WTC11 (cell line): Measurements from ENCODE around the gene MAFB. TPM values are rescaled to one million over a fixed set of nuclear protein-coding genes. Genes with fewer than 3 reads are reported as not detected.
A peak's percentile ranks its signal among the peaks of the same experiment; 100 is the strongest.

ENCODE experiments used
- ATAC-seq: fragments of 200-7000 bp; cut with Tn5 transposase; 2 replicates; pipeline ENCODE4 v1.10.0; 2021; ENCODE audit warnings: mild to moderate bottlenecking, moderate library complexity
- CTCF ChIA-PET: fragments of 300-600 bp; sonication (Branson Sonifier 250); formaldehyde crosslinking; loops from one replicate; lab custom pipeline; 2021; ENCODE audit warnings: antibody characterized with exemption; lab: Charles Lee
- POLR2A ChIA-PET: fragments of 350-600 bp; sonication (Branson Sonifier 250); formaldehyde crosslinking; loops from one replicate; lab custom pipeline; 2021; ENCODE audit warnings: antibody characterized with exemption; lab: Charles Lee
- DNase-seq: peaks from one replicate; pipeline ENCODE4 v3.0.0; 2021; ENCODE audit warnings: low spot score
- H3K27ac Mint-ChIP-seq: 2 replicates; pipeline ENCODE4 v1.8.0; 2021; ENCODE audit warnings: mixed read lengths
- H3K27me3 Mint-ChIP-seq: 2 replicates; pipeline ENCODE4 v1.8.0; 2021; ENCODE audit warnings: low read depth, mild to moderate bottlenecking, moderate library complexity, mixed read lengths
- H3K36me3 Mint-ChIP-seq: 2 replicates; pipeline ENCODE4 v1.8.0; 2021; ENCODE audit warnings: mixed read lengths
- H3K4me1 Mint-ChIP-seq: 2 replicates; pipeline ENCODE4 v1.8.0; 2022; ENCODE audit warnings: mixed read lengths
- H3K4me3 Mint-ChIP-seq: 2 replicates; pipeline ENCODE4 v1.8.0; 2021; ENCODE audit warnings: mild to moderate bottlenecking, moderate library complexity, mixed read lengths
- H3K9me3 Mint-ChIP-seq: 2 replicates; pipeline ENCODE4 v1.8.0; 2021; ENCODE audit warnings: mixed read lengths
- AR ChIP-seq: fragments of 250-450 bp; sonication (Bioruptor Pico); IDR thresholded peaks from 2 replicates; pipeline ENCODE4 v1.9.0; 2021; ENCODE audit warnings: mild to moderate bottlenecking
- ATF2 ChIP-seq: sonication (generic); formaldehyde crosslinking; IDR thresholded peaks from 2 replicates; pipeline ENCODE4 v1.8.1; 2022; ENCODE audit warnings: low read depth, missing genetic modification reagents, borderline replicate concordance
- E2F5 ChIP-seq: sonication (generic); formaldehyde crosslinking; IDR thresholded peaks from 2 replicates; pipeline ENCODE4 v1.8.1; 2022; ENCODE audit warnings: mild to moderate bottlenecking, moderate library complexity, missing genetic modification reagents
- FOXP4 ChIP-seq: sonication (generic); formaldehyde crosslinking; IDR thresholded peaks from 2 replicates; pipeline ENCODE4 v1.8.0; 2022; ENCODE audit warnings: mild to moderate bottlenecking, missing genetic modification reagents
- IRF2 ChIP-seq: sonication (generic); formaldehyde crosslinking; IDR thresholded peaks from 2 replicates; pipeline ENCODE4 v1.8.0; 2022; ENCODE audit warnings: low read depth, missing genetic modification reagents, borderline replicate concordance
- JUN ChIP-seq: sonication (generic); formaldehyde crosslinking; IDR thresholded peaks from 2 replicates; pipeline ENCODE4 v1.8.0; 2023; ENCODE audit warnings: mild to moderate bottlenecking, missing genetic modification reagents
- NR2C2 ChIP-seq: sonication (generic); formaldehyde crosslinking; IDR thresholded peaks from 2 replicates; pipeline ENCODE4 v1.8.0; 2022; ENCODE audit warnings: mild to moderate bottlenecking, missing genetic modification reagents
- OVOL2 ChIP-seq: fragments of 250-450 bp; sonication (Bioruptor Pico); IDR thresholded peaks from 2 replicates; pipeline ENCODE4 v1.9.0; 2021; ENCODE audit warnings: mild to moderate bottlenecking, borderline replicate concordance
- PRDM15 ChIP-seq: sonication (generic); formaldehyde crosslinking; IDR thresholded peaks from 2 replicates; pipeline ENCODE4 v1.8.0; 2022; ENCODE audit warnings: missing genetic modification reagents
- PRRX2 ChIP-seq: fragments of 250-450 bp; sonication (Bioruptor Pico); IDR thresholded peaks from 2 replicates; pipeline ENCODE4 v1.8.0; 2021; ENCODE audit warnings: mild to moderate bottlenecking
- TEAD4 ChIP-seq: sonication (generic); formaldehyde crosslinking; IDR thresholded peaks from 2 replicates; pipeline ENCODE4 v1.8.0; 2022; ENCODE audit warnings: mild to moderate bottlenecking, missing genetic modification reagents
- ZNF232 ChIP-seq: sonication (generic); formaldehyde crosslinking; IDR thresholded peaks from 2 replicates; pipeline ENCODE4 v1.8.0; 2022; ENCODE audit warnings: mild to moderate bottlenecking, missing genetic modification reagents
- ZNF532 ChIP-seq: fragments of 250-450 bp; sonication (Bioruptor Pico); IDR thresholded peaks from 2 replicates; pipeline ENCODE4 v1.9.0; 2021; ENCODE audit warnings: mild to moderate bottlenecking, borderline replicate concordance
- total RNA-seq: library from RNA; stranded (reverse); gene quantifications from 3 replicates; pipeline ENCODE4 v1.2.3, GENCODE V29; 2021
- TF ChIP-seq, protein P1 (sequence below): fragments of 250-450 bp; sonication (Bioruptor Pico); IDR thresholded peaks from 2 replicates; pipeline ENCODE4 v1.9.0; 2021; ENCODE audit warnings: mild to moderate bottlenecking
- TF ChIP-seq, protein P2 (sequence below): fragments of 250-450 bp; sonication (Bioruptor Pico); IDR thresholded peaks from 2 replicates; pipeline ENCODE4 v1.9.0; 2021; ENCODE audit warnings: moderate library complexity, mild to moderate bottlenecking, inconsistent platforms, borderline replicate concordance
- TF ChIP-seq, protein P3 (sequence below): sonication (generic); formaldehyde crosslinking; IDR thresholded peaks from 2 replicates; pipeline ENCODE4 v1.8.1; 2022; ENCODE audit warnings: missing genetic modification reagents, borderline replicate concordance

The MAFB gene
- total RNA-seq, 1 experiment from 2014 or later, result 5.3 TPM

- no peak for TF ChIP-seq E2F5 (CRISPR knock-in tag)
- TF ChIP-seq ZNF232, result no peak
- no peak for TF ChIP-seq OVOL2
- no peak for TF ChIP-seq PRRX2
- no peak for TF ChIP-seq ATF2 (CRISPR knock-in tag)
- no peak for TF ChIP-seq PRDM15
- TF ChIP-seq IRF2, result no peak
- TF ChIP-seq, all 79 proteins: peak for 0
Observed at GRCh38 chr20:40675599-40676221, 13.3 kb downstream of the MAFB start (continued).

DNA sequence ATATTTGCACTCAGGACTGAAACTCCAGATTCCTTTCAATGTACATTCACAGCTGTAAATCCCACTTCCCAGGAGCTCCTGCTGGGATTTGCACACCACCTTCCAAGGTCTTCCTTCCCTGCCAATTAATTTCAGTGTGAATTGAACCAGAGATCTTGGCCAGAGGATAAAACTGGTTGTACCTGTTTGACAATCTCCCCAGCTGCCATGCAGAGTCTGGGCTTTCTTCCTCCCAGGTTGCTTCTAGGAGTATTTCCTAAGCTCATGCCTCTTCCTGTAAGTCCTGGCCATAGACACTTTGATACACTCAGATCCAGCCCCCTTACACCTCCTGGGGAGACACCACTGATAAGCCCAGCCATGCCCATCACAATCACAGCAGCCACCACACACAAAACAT lies 15.6 kb downstream of the MAFB start:
- H3K27me3 Mint-ChIP-seq, result peaks cover 14% of the 10 kb centered on the region
- H3K36me3 Mint-ChIP-seq, result no peaks in the 10 kb centered on the region
- ChIA-PET CTCF (interaction anchor here (0.7 kb wide), 1 partner anchor 68 kb away, joined by 3 read pairs; no protein-coding TSS in a partner anchor), POLR2A (interaction anchor here (1.1 kb wide), 1 partner anchor 16 kb away, joined by 7 read pairs; the partner anchor contains the start of gene MAFB)
- H3K27ac Mint-ChIP-seq, result no peak overlapping the region
- H3K4me3 Mint-ChIP-seq, result no peak overlapping the region
- ATAC-seq (peak; percentile 60), DNase-seq (no peak)
- peaks cover 5% of the 10 kb centered on the region for H3K9me3 Mint-ChIP-seq
- peaks cover 16% of the 10 kb centered on the region for H3K4me1 Mint-ChIP-seq
- TF ChIP-seq ZNF532 (CRISPR knock-in tag), result no peak
- TF ChIP-seq, protein P1, sequence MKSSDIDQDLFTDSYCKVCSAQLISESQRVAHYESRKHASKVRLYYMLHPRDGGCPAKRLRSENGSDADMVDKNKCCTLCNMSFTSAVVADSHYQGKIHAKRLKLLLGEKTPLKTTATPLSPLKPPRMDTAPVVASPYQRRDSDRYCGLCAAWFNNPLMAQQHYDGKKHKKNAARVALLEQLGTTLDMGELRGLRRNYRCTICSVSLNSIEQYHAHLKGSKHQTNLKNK (CRISPR knock-in tag), result no peak
- no peak for TF ChIP-seq JUN (CRISPR knock-in tag)
- TF ChIP-seq NR2C2, result no peak
- TF ChIP-seq, protein P2, sequence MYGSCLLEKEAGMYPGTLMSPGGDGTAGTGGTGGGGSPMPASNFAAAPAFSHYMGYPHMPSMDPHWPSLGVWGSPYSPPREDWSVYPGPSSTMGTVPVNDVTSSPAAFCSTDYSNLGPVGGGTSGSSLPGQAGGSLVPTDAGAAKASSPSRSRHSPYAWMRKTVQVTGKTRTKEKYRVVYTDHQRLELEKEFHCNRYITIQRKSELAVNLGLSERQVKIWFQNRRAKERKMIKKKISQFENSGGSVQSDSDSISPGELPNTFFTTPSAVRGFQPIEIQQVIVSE (CRISPR knock-in tag), result no peak
- no peak for TF ChIP-seq FOXP4 (CRISPR knock-in tag)
- TF ChIP-seq TEAD4, result no peak
- TF ChIP-seq, protein P3, sequence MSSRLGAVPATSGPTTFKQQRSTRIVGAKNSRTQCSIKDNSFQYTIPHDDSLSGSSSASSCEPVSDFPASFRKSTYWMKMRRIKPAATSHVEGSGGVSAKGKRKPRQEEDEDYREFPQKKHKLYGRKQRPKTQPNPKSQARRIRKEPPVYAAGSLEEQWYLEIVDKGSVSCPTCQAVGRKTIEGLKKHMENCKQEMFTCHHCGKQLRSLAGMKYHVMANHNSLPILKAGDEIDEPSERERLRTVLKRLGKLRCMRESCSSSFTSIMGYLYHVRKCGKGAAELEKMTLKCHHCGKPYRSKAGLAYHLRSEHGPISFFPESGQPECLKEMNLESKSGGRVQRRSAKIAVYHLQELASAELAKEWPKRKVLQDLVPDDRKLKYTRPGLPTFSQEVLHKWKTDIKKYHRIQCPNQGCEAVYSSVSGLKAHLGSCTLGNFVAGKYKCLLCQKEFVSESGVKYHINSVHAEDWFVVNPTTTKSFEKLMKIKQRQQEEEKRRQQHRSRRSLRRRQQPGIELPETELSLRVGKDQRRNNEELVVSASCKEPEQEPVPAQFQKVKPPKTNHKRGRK (CRISPR knock-in tag), result no peak
- no peak for TF ChIP-seq AR (CRISPR knock-in tag)
